K562 (cell line): ENCODE data around the gene NPAS3. TPM values are rescaled to one million over a fixed set of nuclear protein-coding genes. Genes with fewer than 3 reads are reported as not detected.

Source experiments
- ATAC-seq: fragments of 200-7000 bp; cut with Tn5 transposase; 3 replicates; pipeline ENCODE4 v1.9.1; 2020; ENCODE audit warnings: moderate library complexity
- BruUV-seq: library from RNA; stranded (reverse); fragments of 400-500 nt; replicated peaks from 2 replicates; lab custom pipeline; 2021; lab: Mats Ljungman, UMichigan
- CTCF ChIA-PET: fragments of 300-600 bp; formaldehyde crosslinking; extraction: SDS; loops from one replicate; lab custom pipeline; 2021; ENCODE audit warnings: low intra/inter-chr PET ratio; lab: Yijun Ruan, JAX
- POLR2A ChIA-PET: fragments of 300-600, 350-650 bp; sonication (Branson Sonifier 250); formaldehyde crosslinking; extraction: SDS; loops from one replicate; lab custom pipeline; 2021; ENCODE audit warnings: antibody characterized with exemption, inconsistent platforms; lab: Yijun Ruan, JAX
- DNase-seq, 4 experiments: peaks; one replicate each; pipeline versions ENCODE4 v3.0.0 to v3.0.0-alpha.2; 2011 to 2018; ENCODE audit warnings: low spot score in 3 of 4, mixed read lengths in 3 of 4; ENCODE audit errors: extremely low read depth in 1 of 4
- FAIRE-seq: peaks from 2 replicates; lab custom pipeline; 2011; peaks lifted over from hg19 to GRCh38; lab: Jason Lieb, UNC
- H2AFZ ChIP-seq: 2 replicates; pipeline ENCODE4 v1.6.0; 2011; ENCODE audit warnings: low read depth, low read length, control low read depth, inconsistent platforms
- H3K27ac ChIP-seq: fragments of 200-600 bp; 3 replicates; pipeline ENCODE4 v1.8.0; 2011; ENCODE audit warnings: low read depth, mild to moderate bottlenecking, control low read depth, inconsistent platforms, low read length, moderate library complexity, mixed read lengths; ENCODE audit errors: extremely low read depth
- H3K27me3 ChIP-seq, 2 experiments: fragments of 300-600 bp in 1 of 2; 2 replicates in 1 of 2; 3 replicates in 1 of 2; pipeline versions ENCODE4 v1.6.0 to v1.8.0; 2011; ENCODE audit warnings: inconsistent platforms in 2 of 2, low read length in 2 of 2, mild to moderate bottlenecking in 1 of 2, mixed read lengths in 1 of 2, moderate library complexity in 1 of 2; ENCODE audit not compliant: control insufficient read depth in 2 of 2, insufficient read depth in 2 of 2
- H3K36me3 ChIP-seq: fragments of 300-600 bp; 3 replicates; pipeline ENCODE4 v1.8.0; 2011; ENCODE audit warnings: mild to moderate bottlenecking, low read length, inconsistent platforms; ENCODE audit not compliant: control insufficient read depth, insufficient read depth
- H3K4me1 ChIP-seq, 2 experiments: fragments of 200-600 bp in 1 of 2; replicated peaks in 1 of 2; 2 replicates in 1 of 2; 3 replicates in 1 of 2; pipeline versions ENCODE4 v1.5.1 to v1.8.0; 2011; ENCODE audit warnings: inconsistent platforms in 2 of 2, low read length in 2 of 2, mild to moderate bottlenecking in 1 of 2, mixed read lengths in 1 of 2, moderate library complexity in 1 of 2; ENCODE audit not compliant: control insufficient read depth in 2 of 2, insufficient read depth in 2 of 2
- H3K4me2 ChIP-seq: 2 replicates; pipeline ENCODE4 v1.6.1; 2011; ENCODE audit warnings: low read length, control low read depth, inconsistent platforms, mixed read lengths; ENCODE audit not compliant: insufficient read depth
- H3K4me3 ChIP-seq: fragments of 200-600 bp; sonication (generic), shearing (Covaris generic); 2 replicates; pipeline ENCODE4 v1.5.1; 2016; ENCODE audit warnings: control low read depth, inconsistent platforms
- H3K79me2 ChIP-seq: fragments of 200-600 bp; 3 replicates; pipeline ENCODE4 v1.8.0; 2011; ENCODE audit warnings: low read length, inconsistent platforms; ENCODE audit not compliant: control insufficient read depth, insufficient read depth
- H3K9ac ChIP-seq, 2 experiments: 2 replicates each; pipeline versions ENCODE4 v1.6.0 to v1.6.1; 2011; ENCODE audit warnings: low read depth in 2 of 2, low read length in 2 of 2, control low read depth in 1 of 2, inconsistent platforms in 1 of 2, mild to moderate bottlenecking in 1 of 2, mixed read lengths in 1 of 2; ENCODE audit not compliant: insufficient read depth in 1 of 2
- H3K9me1 ChIP-seq: one replicate; pipeline ENCODE4 v1.6.0; 2011; ENCODE audit warnings: inconsistent platforms, mild to moderate bottlenecking, low read length, moderate library complexity; ENCODE audit not compliant: control insufficient read depth, insufficient read depth
- H3K9me3 ChIP-seq: replicated peaks from 2 replicates; pipeline ENCODE4 v1.5.1; 2011; ENCODE audit warnings: low read depth, low read length, inconsistent platforms; ENCODE audit not compliant: control insufficient read depth, insufficient read depth
- H4K20me1 ChIP-seq: replicated peaks from 2 replicates; pipeline ENCODE4 v1.6.1; 2011; ENCODE audit warnings: low read length, inconsistent platforms, mixed read lengths; ENCODE audit not compliant: control insufficient read depth, insufficient read depth
- ETV6 ChIP-seq, 3 experiments: fragments of 150-350 bp in 1 of 3; sonication (generic) in 1 of 3; formaldehyde crosslinking in 1 of 3; IDR thresholded peaks; 2 replicates each; pipeline versions ENCODE4 v1.6.1 to v1.8.0; 2014 to 2022; ENCODE audit warnings: borderline replicate concordance in 2 of 3, low read depth in 2 of 3, antibody characterized with exemption in 1 of 3, low read length in 1 of 3, mild to moderate bottlenecking in 1 of 3, missing genetic modification reagents in 1 of 3
- GTF2F1 ChIP-seq: IDR thresholded peaks from 2 replicates; pipeline ENCODE4 v1.6.1; 2011; ENCODE audit warnings: low read depth, low read length, improper control_type of control experiment
- NFE2L1 ChIP-seq: fragments of 450-650 bp; IDR thresholded peaks from 2 replicates; pipeline ENCODE4 v1.6.1; 2016; ENCODE audit warnings: missing genetic modification characterization, low read depth, mild to moderate bottlenecking, missing compliant biosample characterization, moderate library complexity, borderline replicate concordance
- POLR2G ChIP-seq: fragments of 200-400 bp; formaldehyde crosslinking; IDR thresholded peaks from 2 replicates; pipeline ENCODE4 v1.6.1; 2017; ENCODE audit warnings: low read depth, mild to moderate bottlenecking, antibody characterized with exemption, low read length, moderate library complexity
- POLR2H ChIP-seq: IDR thresholded peaks from 2 replicates; pipeline ENCODE4 v1.6.1; 2016; ENCODE audit warnings: missing genetic modification characterization, low read depth, mild to moderate bottlenecking, control low read depth, missing compliant biosample characterization, moderate library complexity
- WGBS: fragments of 100-300 bp; shearing (Covaris generic); methylation state at CpG from one replicate; pipeline ENCODE4 v1.1.6; 2016; ENCODE audit warnings: low coverage, mixed read lengths; ENCODE audit not compliant: insufficient coverage; ENCODE audit errors: missing lambda C conversion rate; 5-methylcytosine and 5-hydroxymethylcytosine counted together
- in situ Hi-C: fragments of 300-500 bp; cut with MboI; formaldehyde crosslinking; loops from 4 replicates; pipeline ENCODE4 v1.15.0; 2018; ENCODE audit warnings: inconsistent platforms, mixed read lengths
- intact Hi-C: fragments of 100-400 bp; cut with micrococcal nuclease; formaldehyde crosslinking; loops from 2 replicates; pipeline ENCODE4 v1.14.2; 2022
- polyA plus RNA-seq, 8 experiments: library from polyadenylated mRNA; depleted of rRNA in 4 of 8; stranded (reverse) in 5 of 8; unstranded in 3 of 8; fragments of >200 nt; fragmentation: Nextera tagmentation in 2 of 8; fragmentation: Illumina TruSeq in 1 of 8; extraction: Ambion mirVana in 2 of 8; extraction: Trizol in 1 of 8; gene quantifications; 2 replicates each; pipeline versions ENCODE4 v1.2.1 to v1.2.3, GENCODE V29; 2011 to 2014; ENCODE audit warnings: inconsistent platforms in 1 of 8, missing spikeins in 1 of 8
- total RNA-seq, 7 experiments: library from RNA; depleted of rRNA in 6 of 7; stranded (reverse); fragments of >200 nt in 6 of 7; fragmentation: Illumina TruSeq in 2 of 7; extraction: Trizol in 2 of 7; gene quantifications; 2 replicates each; pipeline versions ENCODE4 v1.2.1 to v1.2.3, GENCODE V29; 2011 to 2021; ENCODE audit warnings: low replicate concordance in 1 of 7
- TF ChIP-seq, protein P1 (sequence below): fragments of 250-450 bp; sonication (Bioruptor Pico); IDR thresholded peaks from 2 replicates; pipeline ENCODE4 v1.4.0; 2020; ENCODE audit warnings: borderline replicate concordance
- TF ChIP-seq, protein P2 (sequence below), 2 experiments: IDR thresholded peaks; 2 replicates each; pipeline ENCODE4 v1.6.1; 2012; ENCODE audit warnings: improper control_type of control experiment in 2 of 2, low read depth in 2 of 2, low read length in 2 of 2, borderline replicate concordance in 1 of 2
- TF ChIP-seq, protein P3 (sequence below): sonication (generic); formaldehyde crosslinking; IDR thresholded peaks from 2 replicates; pipeline ENCODE4 v1.8.1; 2022; ENCODE audit warnings: missing genetic modification reagents

Gene NPAS3
- total and polyA plus RNA-seq, 9 of the 15 experiments (the other 6 are each of a cell fraction or from before 2014, with no cell fraction given), result 0.04 TPM; not detected in 8

DNA sequence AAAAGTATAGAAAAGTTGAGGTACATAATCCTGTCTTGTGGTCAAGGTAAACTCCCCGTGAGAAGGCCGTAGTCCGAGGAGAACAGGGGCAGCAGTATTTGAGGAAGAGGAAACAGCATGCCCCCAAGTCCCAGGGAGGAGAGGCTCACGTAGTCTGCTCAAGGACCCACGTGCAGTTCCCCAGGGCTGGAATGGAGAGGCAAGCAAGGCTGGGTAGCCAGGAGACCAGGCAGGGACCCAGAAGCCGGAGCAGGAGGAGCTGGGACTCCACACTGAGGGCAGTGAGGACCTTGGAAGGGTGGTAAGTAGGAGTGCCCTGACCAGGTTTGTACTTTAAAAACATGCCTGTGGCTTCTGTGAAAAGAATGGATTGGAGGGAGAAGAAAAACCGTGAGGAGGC lies 912.1 kb downstream of the NPAS3 start:
- in situ Hi-C loops (no loop called here), intact Hi-C loops (no loop called here)
- Histone ChIP-seq H3K79me2 (no peaks in the 10 kb centered on the region), H2AFZ (no peak overlapping the region), H3K9me1 (no peaks in the 10 kb centered on the region), H3K4me2 (0 out of 2 replicates have a peak overlapping the region, but pooled peaks have one; percentile 5), H4K20me1 (no peaks in the 10 kb centered on the region), H3K9ac (no peak overlapping the region; a peak in 1 of 4 replicates), H3K4me1 (peaks cover 0 to 11% of the 10 kb centered on the region in 2 experiments; a peak in 2 of 5 replicates), H3K4me3 (no peak overlapping the region), H3K9me3 (no peaks in the 10 kb centered on the region), H3K36me3 (no peaks in the 10 kb centered on the region), H3K27me3 (no peaks in the 10 kb centered on the region), H3K27ac (no peak overlapping the region)
- BruUV-seq, result no TSS peak
- ChIA-PET POLR2A (interaction anchor here (0.6 to 2.2 kb wide), 2 partner anchors 100 to 1264 kb away, joined by 4 to 8 read pairs; partner anchors contain the start of gene EGLN3), CTCF (no interaction called here)
- FAIRE-seq (no peak), ATAC-seq (no peak), DNase-seq (no peak)
- TF ChIP-seq POLR2H, result no peak
- no peak for TF ChIP-seq NFE2L1
- no peak for TF ChIP-seq GTF2F1
- no peak for TF ChIP-seq POLR2G
- WGBS, result 59% methylated on average over 6 of the region's 7 CpGs

DNA sequence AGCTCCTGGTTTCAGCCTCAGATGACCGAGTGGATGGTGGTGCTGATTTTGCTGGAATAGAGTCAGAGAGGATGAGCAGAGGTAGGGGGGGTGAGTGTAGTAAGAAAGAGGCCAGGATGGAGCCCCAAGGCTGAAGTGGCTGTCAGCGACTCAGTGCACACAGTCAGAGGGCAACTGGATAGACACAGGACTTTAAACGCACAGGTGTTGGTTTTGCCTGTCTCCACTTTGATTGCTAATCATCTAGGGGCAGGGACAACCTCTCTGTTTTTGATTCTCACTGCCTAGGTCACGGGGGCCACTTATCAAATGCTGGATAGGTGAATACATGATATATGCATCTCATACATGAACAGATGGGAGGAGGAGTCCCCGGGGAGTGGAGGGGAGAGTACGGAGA lies 912.7 kb downstream of the NPAS3 start:
- Histone ChIP-seq H3K27ac (no peak overlapping the region), H3K9me1 (no peaks in the 10 kb centered on the region), H3K79me2 (no peaks in the 10 kb centered on the region), H3K9me3 (no peaks in the 10 kb centered on the region), H3K36me3 (no peaks in the 10 kb centered on the region), H4K20me1 (no peaks in the 10 kb centered on the region), H3K4me3 (no peak overlapping the region), H3K4me2 (peak overlapping the region; percentile 27; the same call in 1 of the 2 replicates), H3K9ac (no peak overlapping the region; a peak in 1 of 4 replicates), H3K27me3 (no peaks in the 10 kb centered on the region), H3K4me1 (peaks cover 0 to 11% of the 10 kb centered on the region in 2 experiments; a peak in 2 of 5 replicates), H2AFZ (0 out of 2 replicates have a peak overlapping the region, but pooled peaks have one; percentile 32)
- ChIA-PET CTCF (no interaction called here), POLR2A (interaction anchor here (0.6 kb wide), 1 partner anchor 1264 kb away, joined by 4 read pairs; no protein-coding TSS in a partner anchor)
- no TSS peak for BruUV-seq
- DNase-seq (no peak), FAIRE-seq (no peak), ATAC-seq (peak; percentile 19; the same call in 2 of the 3 replicates)
- 14% methylated on average over 6 of the region's 6 CpGs for WGBS
- in situ Hi-C loops, result no loop called here
- intact Hi-C loops, result no loop called here
- TF ChIP-seq ETV6 (IDR thresholded peaks at IDR 0.05; ENCODE audit: borderline replicate concordance in 1 of 2, low read depth in 2 of 2, low read length in 1 of 2) (no peak), ETV6 (CRISPR knock-in tag; IDR thresholded peaks at IDR 0.05; ENCODE audit: borderline replicate concordance) (no peak)
- TF ChIP-seq, protein P1, sequence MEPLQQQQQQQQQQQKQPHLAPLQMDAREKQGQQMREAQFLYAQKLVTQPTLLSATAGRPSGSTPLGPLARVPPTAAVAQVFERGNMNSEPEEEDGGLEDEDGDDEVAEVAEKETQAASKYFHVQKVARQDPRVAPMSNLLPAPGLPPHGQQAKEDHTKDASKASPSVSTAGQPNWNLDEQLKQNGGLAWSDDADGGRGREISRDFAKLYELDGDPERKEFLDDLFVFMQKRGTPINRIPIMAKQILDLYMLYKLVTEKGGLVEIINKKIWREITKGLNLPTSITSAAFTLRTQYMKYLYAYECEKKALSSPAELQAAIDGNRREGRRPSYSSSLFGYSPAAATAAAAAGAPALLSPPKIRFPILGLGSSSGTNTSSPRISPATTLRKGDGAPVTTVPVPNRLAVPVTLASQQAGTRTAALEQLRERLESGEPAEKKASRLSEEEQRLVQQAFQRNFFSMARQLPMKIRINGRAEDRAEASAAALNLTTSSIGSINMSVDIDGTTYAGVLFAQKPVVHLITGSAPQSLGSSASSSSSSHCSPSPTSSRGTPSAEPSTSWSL (CRISPR knock-in tag), result no peak
- TF ChIP-seq, protein P2, sequence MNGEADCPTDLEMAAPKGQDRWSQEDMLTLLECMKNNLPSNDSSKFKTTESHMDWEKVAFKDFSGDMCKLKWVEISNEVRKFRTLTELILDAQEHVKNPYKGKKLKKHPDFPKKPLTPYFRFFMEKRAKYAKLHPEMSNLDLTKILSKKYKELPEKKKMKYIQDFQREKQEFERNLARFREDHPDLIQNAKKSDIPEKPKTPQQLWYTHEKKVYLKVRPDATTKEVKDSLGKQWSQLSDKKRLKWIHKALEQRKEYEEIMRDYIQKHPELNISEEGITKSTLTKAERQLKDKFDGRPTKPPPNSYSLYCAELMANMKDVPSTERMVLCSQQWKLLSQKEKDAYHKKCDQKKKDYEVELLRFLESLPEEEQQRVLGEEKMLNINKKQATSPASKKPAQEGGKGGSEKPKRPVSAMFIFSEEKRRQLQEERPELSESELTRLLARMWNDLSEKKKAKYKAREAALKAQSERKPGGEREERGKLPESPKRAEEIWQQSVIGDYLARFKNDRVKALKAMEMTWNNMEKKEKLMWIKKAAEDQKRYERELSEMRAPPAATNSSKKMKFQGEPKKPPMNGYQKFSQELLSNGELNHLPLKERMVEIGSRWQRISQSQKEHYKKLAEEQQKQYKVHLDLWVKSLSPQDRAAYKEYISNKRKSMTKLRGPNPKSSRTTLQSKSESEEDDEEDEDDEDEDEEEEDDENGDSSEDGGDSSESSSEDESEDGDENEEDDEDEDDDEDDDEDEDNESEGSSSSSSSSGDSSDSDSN (IDR thresholded peaks at IDR 0.05; ENCODE audit: borderline replicate concordance in 1 of 2, low read depth in 2 of 2, low read length in 2 of 2), result no peak
- TF ChIP-seq, protein P3, sequence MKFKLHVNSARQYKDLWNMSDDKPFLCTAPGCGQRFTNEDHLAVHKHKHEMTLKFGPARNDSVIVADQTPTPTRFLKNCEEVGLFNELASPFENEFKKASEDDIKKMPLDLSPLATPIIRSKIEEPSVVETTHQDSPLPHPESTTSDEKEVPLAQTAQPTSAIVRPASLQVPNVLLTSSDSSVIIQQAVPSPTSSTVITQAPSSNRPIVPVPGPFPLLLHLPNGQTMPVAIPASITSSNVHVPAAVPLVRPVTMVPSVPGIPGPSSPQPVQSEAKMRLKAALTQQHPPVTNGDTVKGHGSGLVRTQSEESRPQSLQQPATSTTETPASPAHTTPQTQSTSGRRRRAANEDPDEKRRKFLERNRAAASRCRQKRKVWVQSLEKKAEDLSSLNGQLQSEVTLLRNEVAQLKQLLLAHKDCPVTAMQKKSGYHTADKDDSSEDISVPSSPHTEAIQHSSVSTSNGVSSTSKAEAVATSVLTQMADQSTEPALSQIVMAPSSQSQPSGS (CRISPR knock-in tag), result no peak
